Transverse colon (tissue), 4 donors: ENCODE data around the gene SLITRK4. TPM values are rescaled to one million over a fixed set of nuclear protein-coding genes. Genes with fewer than 3 reads are reported as not detected.
A peak's percentile ranks its signal among the peaks of the same experiment; 100 is the strongest.

ENCODE experiments used
- DNase-seq: peaks from one replicate; pipeline ENCODE4 v3.0.0-alpha.2; 2019
- H3K27ac ChIP-seq, 4 donors: fragments of 200-600 bp; sonication (generic); 2 replicates each; pipeline ENCODE4 v1.5.1; 2016 to 2018; ENCODE audit warnings: inconsistent platforms in 4 of 4
- H3K27me3 ChIP-seq: fragments of 200-600 bp; sonication (generic); 2 replicates; pipeline ENCODE4 v1.5.1; 2017; ENCODE audit warnings: inconsistent platforms
- H3K36me3 ChIP-seq, 4 donors: fragments of 200-600 bp; sonication (generic); 2 replicates each; pipeline ENCODE4 v1.5.1; 2017 to 2019; ENCODE audit warnings: inconsistent platforms in 4 of 4
- H3K4me1 ChIP-seq, 4 donors: fragments of 200-600 bp; sonication (generic); 2 replicates each; pipeline ENCODE4 v1.5.1; 2017 to 2020; ENCODE audit warnings: inconsistent platforms in 4 of 4
- H3K4me3 ChIP-seq, 4 donors: fragments of 200-600 bp; sonication (generic); 1 replicate in 1 of 4; 2 replicates in 3 of 4; pipeline versions ENCODE4 v1.5.1 to v1.6.1; 2017 to 2019; ENCODE audit warnings: inconsistent platforms in 4 of 4
- H3K9me3 ChIP-seq, 2 donors: fragments of 200-600 bp; sonication (generic); 2 replicates each; pipeline ENCODE4 v1.5.1; 2017 to 2019; ENCODE audit warnings: inconsistent platforms in 2 of 2
- CTCF ChIP-seq, 5 experiments: fragments of 200-600 bp in 3 of 5; fragments of 450-650 bp in 2 of 5; sonication (generic) in 3 of 5; IDR thresholded peaks; 1 replicate in 2 of 5; 2 replicates in 3 of 5; pipeline ENCODE4 v1.5.1; 2016 to 2017; ENCODE audit warnings: antibody characterized with exemption in 5 of 5, inconsistent platforms in 3 of 5, mild to moderate bottlenecking in 2 of 5, moderate library complexity in 1 of 5
- EP300 ChIP-seq: sonication (generic); formaldehyde crosslinking; IDR thresholded peaks from one replicate; pipeline ENCODE4 v1.6.1; 2017; ENCODE audit warnings: antibody characterized with exemption, low read depth
- POLR2A ChIP-seq: fragments of 450-650 bp; IDR thresholded peaks from one replicate; pipeline ENCODE4 v1.6.1; 2016; ENCODE audit warnings: antibody characterized with exemption, mild to moderate bottlenecking, moderate library complexity
- POLR2AphosphoS5 ChIP-seq, 3 donors: sonication (generic); formaldehyde crosslinking; IDR thresholded peaks; one replicate each; pipeline ENCODE4 v1.6.1; 2016; ENCODE audit warnings: antibody characterized with exemption in 3 of 3
- WGBS, 2 donors: methylation state at CpG; one replicate each; pipeline ENCODE4 v1.1.5; 2018; ENCODE audit warnings: low coverage in 1 of 2; 5-methylcytosine and 5-hydroxymethylcytosine counted together
- in situ Hi-C, 4 donors: fragments of 200-750 bp; cut with MboI; loops; one replicate each; pipeline versions ENCODE4 v1.15.0 to v1.15.1; 2017; ENCODE audit warnings: low sequenced_read_pairs in 3 of 4, low pct_ligation_motif_present in 1 of 4, low pct_unique_long_range_greater_than_20kb in 1 of 4
- intact Hi-C: fragments of 100-400 bp; cut with DNase I; formaldehyde crosslinking; loops from one replicate; pipeline ENCODE4 v1.15.1; 2023; ENCODE audit warnings: low total_unique reads
- total RNA-seq, 4 donors: library from RNA; depleted of rRNA; stranded (reverse); fragments of >200 nt; gene quantifications; one replicate each; pipeline ENCODE4 v1.1.0, GENCODE V29; 2016

SLITRK4 gene
- total RNA-seq, 4 donors from 2014 or later, result 0.14 to 0.32 TPM; not detected in 2

GRCh38 chrX:143633461-143634308 is 2.2 kb downstream of the SLITRK4 start:
- no peaks in the 10 kb centered on the region for H3K9me3 ChIP-seq
- DNase-seq, result no peak
- H3K4me1 ChIP-seq, result peaks cover 0 to 6% (median 0%) of the 10 kb centered on the region in 4 donors
- no peak overlapping the region for H3K27ac ChIP-seq
- H3K27me3 ChIP-seq, result peaks cover 30% of the 10 kb centered on the region
- WGBS, 2 donors, result 52% methylated on average over 52 of the region's 64 CpGs; no CpG with 5 or more reads in 1 of the 2 donors
- in situ Hi-C loops, result no loop called here
- H3K4me3 ChIP-seq, result peak overlapping the region in 3 of 4 donors; percentile 7 to 48 (median 21)
- no peak for TF ChIP-seq POLR2A
- intact Hi-C loops, result no loop called here
- H3K36me3 ChIP-seq, result no peaks in the 10 kb centered on the region

- intact Hi-C loops (no loop called here), in situ Hi-C loops (no loop called here)
- H3K4me1 ChIP-seq, result peaks cover 0 to 6% (median 0%) of the 10 kb centered on the region in 4 donors
- WGBS, 2 donors, result 38% methylated on average over 7 of the region's 7 CpGs; no CpG with 5 or more reads in 1 of the 2 donors
- H3K4me3 ChIP-seq, result no peak overlapping the region
- TF ChIP-seq EP300, result no peak
- TF ChIP-seq CTCF (IDR thresholded peaks at IDR 0.05), result no peak
- no peak for TF ChIP-seq POLR2AphosphoS5 (IDR thresholded peaks at IDR 0.05)
- TF ChIP-seq POLR2A, result no peak
- no peaks in the 10 kb centered on the region for H3K36me3 ChIP-seq
- peaks cover 30% of the 10 kb centered on the region for H3K27me3 ChIP-seq
- no peaks in the 10 kb centered on the region for H3K9me3 ChIP-seq
- DNase-seq, result no peak
- H3K27ac ChIP-seq, result no peak overlapping the region
Measured at GRCh38 chrX:143632625-143633410, 3.1 kb downstream of the SLITRK4 start.

- TF ChIP-seq POLR2AphosphoS5 (IDR thresholded peaks at IDR 0.05) (no peak), CTCF (IDR thresholded peaks at IDR 0.05) (no peak), POLR2A (no peak), EP300 (no peak)
- WGBS, 2 donors, result 41 to 50% methylated on average over 1 to 2 of the region's 2 CpGs
- H3K27ac ChIP-seq, result no peak overlapping the region
- DNase-seq, result no peak
- H3K4me3 ChIP-seq, result no peak overlapping the region
- H3K9me3 ChIP-seq, result no peaks in the 10 kb centered on the region
- no peaks in the 10 kb centered on the region for H3K27me3 ChIP-seq
- intact Hi-C loops (no loop called here), in situ Hi-C loops (no loop called here)
- no peaks in the 10 kb centered on the region for H3K4me1 ChIP-seq
- no peaks in the 10 kb centered on the region for H3K36me3 ChIP-seq
Measured at GRCh38 chrX:143623657-143624056, 12.2 kb downstream of the SLITRK4 start.

GRCh38 chrX:143621276-143621675 is 14.6 kb downstream of the SLITRK4 start:
- DNase-seq, result no peak
- WGBS, 2 donors, result 72 to 100% methylated on average over 1 to 2 of the region's 2 CpGs
- Histone ChIP-seq H3K27ac (no peak overlapping the region), H3K27me3 (no peaks in the 10 kb centered on the region), H3K4me3 (no peak overlapping the region), H3K9me3 (no peaks in the 10 kb centered on the region), H3K36me3 (no peaks in the 10 kb centered on the region), H3K4me1 (no peaks in the 10 kb centered on the region)
- in situ Hi-C loops (no loop called here), intact Hi-C loops (no loop called here)
- TF ChIP-seq POLR2AphosphoS5 (IDR thresholded peaks at IDR 0.05), result no peak
- no peak for TF ChIP-seq CTCF (IDR thresholded peaks at IDR 0.05)
- no peak for TF ChIP-seq POLR2A
- TF ChIP-seq EP300, result no peak
